NCI-H128 (cell line): ENCODE results near the gene PLD1.
"Not testable (repeated sequence)": the region's sequence is repeated elsewhere in the genome, so short reads cannot be mapped to it uniquely, and the experiment has no call there.

Experiments
- DNase-seq: peaks from one replicate; lab custom pipeline; 2025; ENCODE audit not compliant: unreplicated experiment; lab: John Stamatoyannopoulos, UW

PLD1 gene

DNA sequence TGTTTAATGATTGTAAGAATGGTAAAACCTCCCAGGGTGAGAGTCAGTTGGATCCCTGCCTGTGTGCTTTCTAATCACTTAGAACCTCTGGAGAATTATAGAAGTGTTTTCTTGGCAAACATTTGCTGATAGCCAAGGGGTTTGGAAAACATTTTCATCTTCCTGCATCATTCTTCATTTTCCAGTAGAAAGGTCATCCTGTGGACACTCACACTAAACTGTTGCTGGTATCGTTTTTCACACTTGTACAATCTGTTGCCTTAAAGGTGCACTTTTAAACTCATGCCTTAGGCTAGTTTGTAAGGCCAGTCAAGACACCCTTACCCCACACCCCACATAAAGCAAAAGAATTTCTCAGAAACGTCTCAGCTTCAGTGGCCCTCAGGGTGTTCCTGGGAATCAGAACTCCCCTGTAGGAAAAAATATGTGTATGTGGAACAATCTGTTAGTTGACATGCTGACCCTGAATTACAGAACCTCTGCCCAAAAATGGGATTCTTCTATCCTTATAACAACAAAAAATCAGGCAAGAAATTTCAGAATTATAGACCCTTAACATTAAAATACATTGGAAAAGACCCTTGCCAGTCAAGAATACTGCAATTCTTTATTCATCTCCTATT is 5.8 kb upstream of the PLD1 start:
- no peak for DNase-seq

- DNase-seq = not testable (repeated sequence)
Observed at GRCh38 chr3:171814662-171815061, 4.4 kb upstream of the PLD1 start.

GRCh38 chr3:171813897-171814460 is 3.7 kb upstream of the PLD1 start:
- no peak for DNase-seq

- no peak for DNase-seq
Observed at GRCh38 chr3:171813278-171813896, 3.1 kb upstream of the PLD1 start.

DNA sequence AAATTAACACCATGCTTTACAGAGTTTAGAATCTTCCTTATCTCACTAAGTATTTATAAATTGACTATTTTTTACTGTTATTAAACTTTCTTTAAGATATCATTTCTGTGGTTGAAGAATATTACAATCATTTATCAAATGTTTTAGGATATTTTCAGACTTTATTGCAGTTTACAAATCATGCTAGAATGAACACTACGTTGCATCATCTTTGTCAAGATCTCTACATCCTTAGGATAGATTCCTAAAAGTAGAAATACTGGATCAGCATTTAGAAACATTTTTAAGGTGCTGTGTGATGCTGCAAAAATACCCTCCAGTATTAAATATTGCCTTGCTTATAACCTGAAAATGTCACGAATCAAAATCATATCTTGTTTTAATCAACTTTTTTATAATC is 2.5 kb upstream of the PLD1 start:
- DNase-seq = no peak

DNA sequence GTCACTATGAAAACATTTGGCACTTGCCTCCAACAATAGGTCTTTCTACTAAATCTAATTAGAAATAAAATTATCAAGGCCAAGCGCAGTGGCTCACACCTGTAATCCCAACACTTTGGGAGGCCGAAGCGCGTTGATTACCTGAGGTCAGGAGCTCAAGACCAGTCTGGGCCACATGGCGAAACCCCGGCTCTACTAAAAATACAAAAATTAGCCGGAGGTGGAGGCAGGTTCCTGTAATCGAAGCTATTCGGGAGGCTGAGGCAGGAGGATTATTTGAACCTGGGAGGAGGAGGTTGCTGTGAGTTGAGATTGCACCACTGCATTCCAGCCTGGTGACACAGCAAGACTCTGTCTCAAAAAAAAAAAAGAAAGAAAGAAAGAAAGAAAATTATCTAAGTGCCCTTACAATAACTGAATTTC is 1.6 kb upstream of the PLD1 start:
- no peak for DNase-seq

GRCh38 chr3:171811295-171811912 is 1.1 kb upstream of the PLD1 start:
- DNase-seq = no peak

DNA sequence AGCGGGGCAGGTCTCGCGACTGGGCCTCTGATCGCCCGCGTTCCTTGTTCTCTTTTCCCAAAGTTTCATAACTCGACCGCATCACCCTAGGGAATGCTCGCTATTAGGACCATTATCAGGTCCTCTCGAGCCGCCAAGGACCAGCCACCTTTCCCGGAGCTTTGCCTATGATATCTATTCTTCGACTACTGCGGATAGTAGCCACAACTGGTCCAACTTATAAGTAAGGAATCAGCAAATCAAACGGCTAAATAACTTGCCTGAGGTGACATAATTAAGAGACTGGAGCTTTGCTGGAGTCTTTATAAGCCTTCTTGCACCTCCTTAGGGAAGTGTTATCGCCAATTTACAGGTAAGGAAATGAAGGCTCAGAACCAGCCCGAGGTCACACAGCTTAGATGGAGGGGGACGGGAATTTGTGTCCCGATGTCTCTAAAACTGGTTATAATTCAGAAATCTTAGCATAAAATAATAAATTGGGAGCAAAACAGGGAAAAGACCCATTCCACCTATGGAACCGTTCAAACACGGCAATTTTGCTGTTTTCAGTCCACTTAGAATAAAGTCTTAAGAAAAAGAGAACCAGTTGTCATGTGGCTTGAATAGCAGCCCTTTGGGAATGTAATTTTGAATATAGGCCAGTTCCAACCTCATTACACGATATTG is 479 bp upstream of the PLD1 start:
- no peak for DNase-seq

GRCh38 chr3:171809611-171809860 is 747 bp downstream of the PLD1 start:
- DNase-seq = no peak

DNA sequence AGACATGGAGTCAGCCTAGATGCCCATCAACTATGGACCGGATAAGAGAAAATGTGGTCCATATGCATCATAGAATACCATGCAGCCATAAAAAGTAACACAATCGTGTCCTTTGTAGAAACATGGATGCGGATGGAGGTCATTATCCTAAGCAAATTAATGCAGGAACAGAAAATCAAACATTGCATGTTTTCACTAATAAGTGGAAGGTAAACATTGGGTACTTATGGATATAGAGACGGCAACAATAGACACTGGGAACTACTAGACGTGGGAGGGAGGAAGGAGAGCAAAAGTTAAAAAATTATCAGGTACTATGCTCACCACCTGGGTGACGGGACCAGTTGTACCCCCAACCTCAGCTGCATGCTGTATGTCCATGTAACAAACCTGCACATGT is 2.5 kb downstream of the PLD1 start:
- DNase-seq = no peak

GRCh38 chr3:171807129-171807675 is 3.1 kb downstream of the PLD1 start:
- no peak for DNase-seq

DNA sequence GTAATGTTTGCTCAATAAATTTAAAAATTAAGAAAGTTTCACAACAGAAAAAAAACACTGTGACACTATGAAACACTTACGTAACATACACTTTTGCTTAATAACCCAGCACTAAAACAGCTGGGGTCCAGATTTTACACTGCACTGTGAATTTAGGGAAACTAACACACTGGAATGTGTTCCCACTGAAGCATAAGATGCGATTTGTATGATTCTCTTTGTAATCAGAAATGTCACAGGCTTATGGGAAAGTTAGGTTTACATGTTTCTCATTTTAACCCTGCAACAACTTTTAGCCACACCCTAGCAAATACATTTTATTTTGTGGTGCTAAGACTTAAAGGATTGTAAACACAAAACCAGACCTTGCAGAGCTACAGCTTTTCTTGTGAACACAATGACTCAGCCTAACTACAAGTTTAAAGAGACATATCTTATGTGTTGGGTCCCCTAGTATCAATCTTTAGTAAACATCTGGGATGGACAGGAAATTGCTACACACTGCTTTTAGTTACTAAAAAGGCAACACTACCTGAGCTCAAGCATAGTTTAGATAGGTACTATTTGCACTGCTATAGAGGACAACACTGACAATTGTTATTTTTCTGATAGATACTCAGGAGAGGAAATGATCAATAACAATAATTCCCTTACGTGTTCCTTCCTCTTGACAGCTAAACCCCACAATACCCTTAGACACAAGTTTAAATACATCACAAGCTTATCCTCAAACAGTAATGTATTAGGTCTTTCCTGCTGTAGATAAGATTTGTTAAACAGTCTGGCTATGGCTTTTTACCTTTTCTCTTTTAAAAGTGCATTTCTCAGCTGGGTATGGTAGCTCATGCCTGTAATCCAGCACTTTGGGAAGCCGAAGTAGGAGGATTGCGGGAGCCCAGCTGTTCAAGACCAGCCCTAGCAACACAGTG is 3.8 kb downstream of the PLD1 start:
- no peak for DNase-seq

DNA sequence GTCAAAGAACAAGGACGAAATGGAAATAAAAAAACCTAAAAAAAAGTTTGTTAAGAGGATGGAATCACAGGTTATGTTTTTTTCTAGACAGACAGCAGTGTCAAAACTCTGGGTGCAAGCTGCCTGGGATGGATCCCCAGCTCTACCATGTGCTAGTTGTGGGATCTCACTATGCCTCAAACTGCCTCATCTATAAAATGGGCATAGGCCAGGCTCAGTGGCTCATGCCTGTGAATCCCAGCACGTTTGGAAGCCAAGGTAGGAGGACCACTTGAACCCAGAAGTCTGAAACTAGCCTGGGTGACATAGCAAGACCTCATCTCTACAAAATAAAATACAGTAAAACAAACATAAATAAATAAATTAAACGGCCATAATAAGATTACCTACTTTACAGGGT is 4.6 kb downstream of the PLD1 start:
- no peak for DNase-seq

DNA sequence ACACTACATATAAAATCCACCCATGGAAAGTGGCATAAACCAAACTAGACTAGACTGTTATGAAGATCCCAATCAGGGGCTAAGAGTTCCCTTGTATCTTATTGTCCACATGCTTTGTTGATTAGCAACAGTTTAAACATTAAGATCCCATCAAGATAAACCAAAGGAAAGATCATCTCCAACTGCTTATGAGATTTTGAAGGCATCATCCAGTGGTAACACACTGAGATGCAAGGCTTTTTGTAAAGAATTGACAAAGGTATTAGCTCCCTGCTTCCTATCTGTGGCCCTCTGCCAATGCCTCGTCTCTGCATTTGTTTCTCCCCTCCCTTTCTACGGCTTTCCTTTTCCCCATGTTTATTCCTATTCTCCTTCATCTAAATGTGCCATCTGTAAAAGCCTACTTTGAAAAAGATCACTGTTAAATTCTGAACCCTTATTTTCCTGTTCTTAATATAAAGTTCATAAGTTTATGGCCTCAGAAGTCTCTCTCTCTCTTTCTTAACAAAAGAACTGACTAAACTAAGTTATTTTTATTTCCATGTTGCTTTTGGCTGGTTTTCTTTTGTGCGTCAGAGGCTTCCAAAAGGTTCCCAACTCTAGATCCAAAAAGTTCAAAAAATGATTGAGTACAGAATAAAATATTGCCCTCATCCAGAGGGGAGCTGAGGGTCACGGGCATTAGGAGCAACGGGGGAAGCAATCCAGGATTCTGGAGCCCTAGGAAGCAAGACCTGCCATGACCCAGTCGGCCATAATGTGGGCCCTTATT is 5.5 kb downstream of the PLD1 start:
- no peak for DNase-seq

DNA sequence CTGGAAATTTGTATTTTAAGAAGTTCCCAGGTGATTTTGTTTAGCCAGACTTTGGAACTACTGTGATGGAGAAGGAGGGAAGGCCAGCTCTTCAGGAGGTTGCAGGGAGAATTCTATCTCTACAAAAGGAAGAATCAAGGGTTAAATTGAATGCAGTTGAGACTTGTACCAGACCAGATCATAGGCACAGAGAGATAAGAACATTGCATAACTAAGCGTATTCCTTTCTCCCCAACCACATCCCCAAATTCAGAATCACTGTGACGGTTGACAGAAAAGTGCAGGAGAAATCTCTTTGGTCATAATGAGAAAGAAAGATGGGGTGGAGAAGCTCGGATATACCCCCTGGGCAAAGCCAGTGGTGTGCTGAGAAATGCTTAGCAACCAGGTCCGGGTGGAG is 7.2 kb downstream of the PLD1 start:
- DNase-seq = no peak

- DNase-seq = no peak
Observed at GRCh38 chr3:171802590-171802956, 7.7 kb downstream of the PLD1 start.

- DNase-seq = no peak
Observed at GRCh38 chr3:171801738-171802589, 8.3 kb downstream of the PLD1 start.

DNA sequence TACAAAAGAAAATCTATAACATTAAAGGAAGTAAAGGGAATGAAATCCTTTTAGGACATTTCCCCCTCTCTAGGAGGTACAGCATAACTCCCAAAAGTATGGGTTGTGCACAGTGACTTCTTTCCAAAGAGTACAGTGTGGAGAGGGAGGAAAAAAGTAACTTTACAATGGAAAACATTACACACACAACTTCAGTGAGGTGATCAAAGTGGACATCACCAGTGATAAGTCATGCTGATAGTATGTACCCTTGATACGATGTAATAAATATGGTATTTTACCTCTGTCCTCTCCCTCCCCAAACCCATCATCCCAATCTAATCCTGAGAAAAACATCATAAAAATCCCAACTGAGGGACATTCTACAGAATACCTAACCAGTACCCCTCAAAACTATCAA is 10.8 kb downstream of the PLD1 start:
- DNase-seq = no peak

GRCh38 chr3:171797873-171798272 is 12.4 kb downstream of the PLD1 start:
- no peak for DNase-seq
